ENCODE results near the gene TCF4.

GRCh38 chr18:55390898-55391297 lies 197.1 kb downstream of the TCF4 start:
- TF ChIP-seq POLR2A (IDR thresholded peaks at IDR 0.05): no peak
- no peak for TF ChIP-seq CTCF (IDR thresholded peaks at IDR 0.05)

Data from upper lobe of left lung (tissue), 4 donors.